GM21825 (cell line): ENCODE data around the gene TRPM3.
A peak's percentile ranks its signal among the peaks of the same experiment; 100 is the strongest.

Source experiments
- ATAC-seq: cut with Tn5 transposase; IDR thresholded peaks from one replicate; pipeline ENCODE4 v1.9.1; 2021; ENCODE audit warnings: mild to moderate bottlenecking, moderate library complexity; ENCODE audit not compliant: unreplicated experiment

Gene TRPM3

GRCh38 chr9:70902692-70903131 lies 218.7 kb downstream of the TRPM3 start:
- peak; percentile 61 for ATAC-seq

- ATAC-seq, result no peak
These were observed 219.2 kb downstream of the TRPM3 start for GRCh38 chr9:70902171-70902570.

- ATAC-seq, result no peak
These were observed 219.7 kb downstream of the TRPM3 start for GRCh38 chr9:70901746-70902145.

- no peak for ATAC-seq
These were observed 220.4 kb downstream of the TRPM3 start for GRCh38 chr9:70901013-70901412.

GRCh38 chr9:70893580-70894122 lies 227.8 kb downstream of the TRPM3 start:
- ATAC-seq, result no peak

- ATAC-seq, result no peak
These were observed 232.9 kb downstream of the TRPM3 start for GRCh38 chr9:70888471-70888870.

- no peak for ATAC-seq
These were observed 233.6 kb downstream of the TRPM3 start for GRCh38 chr9:70887826-70888225.

GRCh38 chr9:70883963-70884793 lies 237.2 kb downstream of the TRPM3 start:
- ATAC-seq, result no peak

- no peak for ATAC-seq
These were observed 238.4 kb downstream of the TRPM3 start for GRCh38 chr9:70883056-70883455.

- ATAC-seq, result no peak
These were observed 240.1 kb downstream of the TRPM3 start for GRCh38 chr9:70881333-70881732.

GRCh38 chr9:70880535-70880934 lies 240.9 kb downstream of the TRPM3 start:
- ATAC-seq, result no peak

- ATAC-seq, result no peak
These were observed 242.8 kb downstream of the TRPM3 start for GRCh38 chr9:70878576-70878975.

- no peak for ATAC-seq
These were observed 247.0 kb downstream of the TRPM3 start for GRCh38 chr9:70874451-70874850.

- ATAC-seq, result no peak
These were observed 247.9 kb downstream of the TRPM3 start for GRCh38 chr9:70873506-70873905.

- no peak for ATAC-seq
These were observed 252.5 kb downstream of the TRPM3 start for GRCh38 chr9:70868661-70869652.

- no peak for ATAC-seq
These were observed 253.4 kb downstream of the TRPM3 start for GRCh38 chr9:70868041-70868440.

GRCh38 chr9:70865471-70865870 lies 255.9 kb downstream of the TRPM3 start:
- no peak for ATAC-seq

- ATAC-seq, result no peak
These were observed 259.6 kb downstream of the TRPM3 start for GRCh38 chr9:70861797-70862196.

GRCh38 chr9:70861376-70861775 lies 260.0 kb downstream of the TRPM3 start:
- no peak for ATAC-seq

- ATAC-seq, result no peak
These were observed 261.7 kb downstream of the TRPM3 start for GRCh38 chr9:70859694-70860093.

- ATAC-seq, result no peak
These were observed 265.0 kb downstream of the TRPM3 start for GRCh38 chr9:70856411-70856810.
